Activated B cell treated with CpG ODN at 0.5 μM for 24 hours (primary cell): Measurements from ENCODE around the gene ABCA1. TPM values are rescaled to one million over a fixed set of nuclear protein-coding genes. Genes with fewer than 3 reads are reported as not detected.

Experiments used
- ATAC-seq: fragments of 200-7000 bp; cut with Tn5 transposase; one replicate; pipeline ENCODE4 v1.10.0; 2021; ENCODE audit warnings: low read depth, mild to moderate bottlenecking, moderate library complexity
- CTCF ChIA-PET: fragments of 350-600 bp; sonication (Branson Sonifier 250); formaldehyde crosslinking; loops from one replicate; lab custom pipeline; 2021; ENCODE audit warnings: antibody characterized with exemption; lab: Charles Lee
- POLR2A ChIA-PET: fragments of 350-600 bp; sonication (Branson Sonifier 250); formaldehyde crosslinking; loops from one replicate; lab custom pipeline; 2021; ENCODE audit warnings: antibody characterized with exemption; lab: Charles Lee
- DNase-seq: peaks from one replicate; pipeline ENCODE4 v3.0.0; 2022
- H3K27ac Mint-ChIP-seq: one replicate; pipeline ENCODE4 v1.8.0; 2020; ENCODE audit warnings: mixed read lengths
- H3K27me3 Mint-ChIP-seq: one replicate; pipeline ENCODE4 v1.8.0; 2021; ENCODE audit warnings: mixed read lengths
- H3K36me3 Mint-ChIP-seq: one replicate; pipeline ENCODE4 v1.8.0; 2021; ENCODE audit warnings: low read depth, mixed read lengths
- H3K4me1 Mint-ChIP-seq: one replicate; pipeline ENCODE4 v1.8.0; 2021; ENCODE audit warnings: mixed read lengths
- H3K4me3 Mint-ChIP-seq: one replicate; pipeline ENCODE4 v1.8.0; 2020; ENCODE audit warnings: mild to moderate bottlenecking, mixed read lengths
- H3K9me3 Mint-ChIP-seq: one replicate; pipeline ENCODE4 v1.8.0; 2020; ENCODE audit warnings: mixed read lengths
- intact Hi-C: fragments of 100-400 bp; cut with micrococcal nuclease; formaldehyde crosslinking; loops from one replicate; pipeline ENCODE4 v1.15.1; 2024
- total RNA-seq: library from RNA; stranded (reverse); gene quantifications from 2 replicates; pipeline ENCODE4 v1.2.3, GENCODE V29; 2022
- TF ChIP-seq, protein P1 (sequence below): fragments of 200-600 bp; IDR thresholded peaks from one replicate; pipeline ENCODE4 v1.8.0; 2022; ENCODE audit warnings: antibody characterized with exemption, mild to moderate bottlenecking

ABCA1 gene
- total RNA-seq, 1 donor from 2014 or later: 2.3 TPM

- no peaks in the 10 kb centered on the region for H3K4me1 Mint-ChIP-seq
- ChIA-PET CTCF (interaction anchor here (1.9 kb wide), 1 partner anchor 10 kb away, joined by 6 read pairs; no protein-coding TSS in a partner anchor), POLR2A (no interaction called here)
- H3K27ac Mint-ChIP-seq: no peak overlapping the region
- no peaks in the 10 kb centered on the region for H3K9me3 Mint-ChIP-seq
- ATAC-seq: no peak
- TF ChIP-seq, protein P1, sequence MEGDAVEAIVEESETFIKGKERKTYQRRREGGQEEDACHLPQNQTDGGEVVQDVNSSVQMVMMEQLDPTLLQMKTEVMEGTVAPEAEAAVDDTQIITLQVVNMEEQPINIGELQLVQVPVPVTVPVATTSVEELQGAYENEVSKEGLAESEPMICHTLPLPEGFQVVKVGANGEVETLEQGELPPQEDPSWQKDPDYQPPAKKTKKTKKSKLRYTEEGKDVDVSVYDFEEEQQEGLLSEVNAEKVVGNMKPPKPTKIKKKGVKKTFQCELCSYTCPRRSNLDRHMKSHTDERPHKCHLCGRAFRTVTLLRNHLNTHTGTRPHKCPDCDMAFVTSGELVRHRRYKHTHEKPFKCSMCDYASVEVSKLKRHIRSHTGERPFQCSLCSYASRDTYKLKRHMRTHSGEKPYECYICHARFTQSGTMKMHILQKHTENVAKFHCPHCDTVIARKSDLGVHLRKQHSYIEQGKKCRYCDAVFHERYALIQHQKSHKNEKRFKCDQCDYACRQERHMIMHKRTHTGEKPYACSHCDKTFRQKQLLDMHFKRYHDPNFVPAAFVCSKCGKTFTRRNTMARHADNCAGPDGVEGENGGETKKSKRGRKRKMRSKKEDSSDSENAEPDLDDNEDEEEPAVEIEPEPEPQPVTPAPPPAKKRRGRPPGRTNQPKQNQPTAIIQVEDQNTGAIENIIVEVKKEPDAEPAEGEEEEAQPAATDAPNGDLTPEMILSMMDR: no peak
- H3K36me3 Mint-ChIP-seq: peaks cover 69% of the 10 kb centered on the region
- intact Hi-C loops: no loop called here
- H3K4me3 Mint-ChIP-seq: no peak overlapping the region
- no peaks in the 10 kb centered on the region for H3K27me3 Mint-ChIP-seq
- no peak for DNase-seq
These were observed 74.8 kb downstream of the ABCA1 start for GRCh38 chr9:104853159-104853558.

DNA sequence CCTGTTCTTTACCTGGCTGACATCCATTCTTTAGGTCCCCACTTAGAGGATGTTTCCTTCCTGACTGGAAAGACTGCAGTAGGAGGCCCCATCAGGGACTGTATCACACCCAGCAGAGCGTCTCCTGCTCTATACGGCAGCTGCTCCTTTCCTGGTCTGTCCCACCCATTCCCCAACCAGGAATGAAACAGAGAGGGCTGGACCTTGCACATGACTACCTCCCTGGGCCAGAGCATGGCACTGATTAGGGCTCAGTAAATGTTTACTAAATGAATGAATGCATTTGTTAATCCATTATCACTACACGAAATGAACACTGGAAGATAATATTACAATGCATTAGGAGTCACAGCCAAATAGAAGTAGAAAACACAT is 76.4 kb downstream of the ABCA1 start:
- TF ChIP-seq, protein P1: no peak
- POLR2A ChIA-PET: no interaction called here
- ATAC-seq (no peak), DNase-seq (no peak)
- Mint-ChIP-seq H3K27ac (no peak overlapping the region), H3K4me3 (no peak overlapping the region), H3K36me3 (peaks cover 64% of the 10 kb centered on the region), H3K27me3 (no peaks in the 10 kb centered on the region), H3K4me1 (no peaks in the 10 kb centered on the region), H3K9me3 (no peaks in the 10 kb centered on the region)
- intact Hi-C loops: no loop called here
- CTCF ChIA-PET: no interaction called here

GRCh38 chr9:104850786-104851545 is 77.0 kb downstream of the ABCA1 start:
- Mint-ChIP-seq H3K4me1 (no peaks in the 10 kb centered on the region), H3K36me3 (peaks cover 60% of the 10 kb centered on the region), H3K4me3 (no peak overlapping the region), H3K27me3 (no peaks in the 10 kb centered on the region), H3K27ac (no peak overlapping the region), H3K9me3 (no peaks in the 10 kb centered on the region)
- intact Hi-C loops: no loop called here
- ChIA-PET POLR2A (no interaction called here), CTCF (interaction anchor here (0.9 kb wide), 1 partner anchor 12 kb away, joined by 3 read pairs; no protein-coding TSS in a partner anchor)
- TF ChIP-seq, protein P1: no peak
- no peak for DNase-seq
- ATAC-seq: no peak

GRCh38 chr9:104849023-104849422 is 78.9 kb downstream of the ABCA1 start:
- POLR2A ChIA-PET: no interaction called here
- intact Hi-C loops: no loop called here
- H3K27me3 Mint-ChIP-seq: no peaks in the 10 kb centered on the region
- DNase-seq: no peak
- no peak overlapping the region for H3K4me3 Mint-ChIP-seq
- TF ChIP-seq, protein P1: no peak
- H3K9me3 Mint-ChIP-seq: no peaks in the 10 kb centered on the region
- no peaks in the 10 kb centered on the region for H3K4me1 Mint-ChIP-seq
- H3K27ac Mint-ChIP-seq: no peak overlapping the region
- peaks cover 58% of the 10 kb centered on the region for H3K36me3 Mint-ChIP-seq
- no peak for ATAC-seq
- CTCF ChIA-PET: interaction anchor here (0.8 to 3.0 kb wide), 3 partner anchors 14 to 566 kb away, joined by 3 to 12 read pairs (median 4); no protein-coding TSS in a partner anchor

DNA sequence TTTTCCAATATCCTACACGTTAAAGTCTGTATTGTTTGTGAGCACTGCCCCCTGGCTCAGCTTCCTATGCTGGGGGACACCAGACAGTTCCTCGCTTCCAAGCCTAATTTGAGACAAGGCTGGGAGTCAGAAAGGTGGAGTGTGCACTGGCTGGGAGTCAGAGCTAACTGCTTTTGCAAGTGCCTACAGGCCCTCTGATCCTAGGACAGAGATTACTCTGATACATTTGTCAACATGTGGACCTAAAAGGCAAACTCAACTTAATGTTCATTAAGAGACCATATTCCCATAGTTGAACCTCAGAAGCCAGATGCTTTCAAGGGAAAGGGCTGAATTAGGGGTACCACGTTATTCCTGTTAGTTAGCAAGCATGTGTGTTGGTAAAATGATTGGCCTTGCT is 83.2 kb downstream of the ABCA1 start:
- ATAC-seq: no peak
- Mint-ChIP-seq H3K4me3 (no peak overlapping the region), H3K27me3 (no peaks in the 10 kb centered on the region), H3K36me3 (peaks cover 65% of the 10 kb centered on the region), H3K4me1 (no peaks in the 10 kb centered on the region), H3K9me3 (no peaks in the 10 kb centered on the region), H3K27ac (no peak overlapping the region)
- no peak for DNase-seq
- TF ChIP-seq, protein P1: no peak
- CTCF ChIA-PET: no interaction called here
- intact Hi-C loops: no loop called here
- POLR2A ChIA-PET: no interaction called here
